Natural killer cell treated with Interleukin-12 subunit alpha and Interleukin-12 subunit beta and Interleukin-15 and Interleukin-18, amount 100 ng/mL, for 72 hours (primary cell): ENCODE results near the gene RPE65. TPM values are rescaled to one million over a fixed set of nuclear protein-coding genes. Genes with fewer than 3 reads are reported as not detected.

ENCODE experiments used
- total RNA-seq, 2 donors: library from RNA; stranded (reverse); gene quantifications; one replicate each; pipeline ENCODE4 v1.2.3, GENCODE V29; 2022

Gene RPE65
- total RNA-seq, 2 donors from 2014 or later = not detected

Other genes with a start within 250 kb of the RPE65 start
- gene WLS, start 217.4 kb downstream of the RPE65 start, total RNA-seq = not detected
- gene DEPDC1, start 47.1 kb upstream of the RPE65 start, total RNA-seq = 10 to 100 TPM; 10.7 to 20.9 TPM